ENCODE results near the gene TBCK.

The TBCK gene

DNA sequence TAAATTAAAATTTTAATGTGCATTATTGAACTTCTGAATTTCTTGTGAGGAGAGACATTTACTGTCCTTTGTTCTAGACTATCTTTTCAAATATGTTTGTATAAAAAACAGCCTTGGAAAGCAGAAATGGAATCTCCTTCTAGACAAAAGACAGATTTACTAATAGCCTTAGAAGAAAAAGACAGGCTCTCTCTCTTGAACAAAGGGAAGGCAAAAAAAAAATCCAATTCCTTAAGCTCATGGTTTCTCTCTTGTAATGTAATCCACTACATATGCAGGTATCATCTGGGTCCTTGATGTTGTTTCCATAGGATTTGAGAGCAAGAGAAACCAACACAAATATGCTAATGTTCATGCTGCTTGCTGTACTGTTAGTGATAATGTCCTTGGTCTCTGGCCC lies 106.0 kb downstream of the TBCK start:
- TF ChIP-seq REST (IDR thresholded peaks at IDR 0.05; ENCODE audit: insufficient read depth in 1 of 2, low read depth in 2 of 2, low read length in 2 of 2) (no peak), FOXP2 (optimal IDR thresholded peaks at IDR 0.05; ENCODE audit: borderline replicate concordance, extremely low read depth, extremely low read length, insufficient read depth) (no peak), SIN3A (IDR thresholded peaks at IDR 0.05; ENCODE audit: borderline replicate concordance, insufficient read depth, low read length) (no peak)

DNA sequence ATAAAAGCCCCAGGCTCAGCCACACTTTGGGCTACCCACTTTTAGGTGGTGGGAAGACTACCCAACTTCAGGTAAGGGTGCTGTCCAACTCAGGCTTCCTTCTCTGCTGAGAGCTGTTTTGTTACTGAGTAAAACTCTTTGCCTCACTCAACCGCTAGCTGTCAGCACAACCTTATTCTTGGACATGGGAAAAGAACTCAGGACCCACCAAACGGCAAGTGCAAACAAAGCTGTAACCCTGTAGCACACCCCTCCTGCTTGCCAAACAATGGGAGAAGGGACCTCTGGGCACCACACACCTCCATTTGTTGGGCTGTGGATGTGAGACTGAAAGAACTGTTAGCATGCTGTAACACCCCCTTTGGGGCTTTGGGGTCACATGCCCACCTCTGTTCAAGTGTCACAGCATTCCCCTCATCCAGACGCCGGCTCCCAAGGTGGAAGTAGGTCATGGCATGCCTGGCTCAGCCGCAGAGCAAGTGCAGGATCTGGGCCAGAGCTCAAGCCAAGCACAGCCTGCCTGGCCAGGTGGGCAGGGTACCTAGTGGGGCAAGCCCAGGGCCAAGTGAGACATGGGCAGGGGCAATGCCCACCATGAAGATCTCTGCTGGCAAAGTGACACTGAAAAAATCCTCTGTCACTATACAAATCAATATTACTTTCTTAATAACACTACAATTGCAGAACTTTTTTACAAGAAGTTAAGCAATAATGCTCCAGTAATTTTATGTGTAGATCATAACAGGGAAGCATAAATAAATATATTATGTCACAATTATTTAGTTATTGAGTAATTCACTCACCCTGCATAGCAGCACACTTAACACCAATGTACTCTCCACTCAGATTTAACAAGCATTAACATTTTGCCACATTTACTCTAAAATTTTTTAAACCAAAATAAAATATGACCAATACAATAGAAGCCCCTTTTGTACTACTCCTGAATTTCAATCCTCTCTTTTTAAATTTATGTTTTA lies 107.2 kb downstream of the TBCK start:
- no peak for TF ChIP-seq POLR2AphosphoS5 (IDR thresholded peaks at IDR 0.05; ENCODE audit: low read depth, low read length)
- no peak for TF ChIP-seq REST (IDR thresholded peaks at IDR 0.05; ENCODE audit: insufficient read depth in 1 of 2, low read depth in 2 of 2, low read length in 2 of 2)
- TF ChIP-seq SIN3A (IDR thresholded peaks at IDR 0.05; ENCODE audit: borderline replicate concordance, insufficient read depth, low read length) = no peak
- TF ChIP-seq TAF1 (IDR thresholded peaks at IDR 0.05; ENCODE audit: borderline replicate concordance, insufficient read depth, low read length) = no peak
- no peak for TF ChIP-seq FOXP2 (optimal IDR thresholded peaks at IDR 0.05; ENCODE audit: borderline replicate concordance, extremely low read depth, extremely low read length, insufficient read depth)

GRCh38 chr4:106201373-106201772 lies 114.6 kb downstream of the TBCK start:
- TF ChIP-seq TAF1 (IDR thresholded peaks at IDR 0.05; ENCODE audit: borderline replicate concordance, insufficient read depth, low read length) = no peak
- TF ChIP-seq POLR2AphosphoS5 (IDR thresholded peaks at IDR 0.05; ENCODE audit: low read depth, low read length) = no peak
- no peak for TF ChIP-seq SIN3A (IDR thresholded peaks at IDR 0.05; ENCODE audit: borderline replicate concordance, insufficient read depth, low read length)
- TF ChIP-seq REST (IDR thresholded peaks at IDR 0.05; ENCODE audit: insufficient read depth in 1 of 2, low read depth in 2 of 2, low read length in 2 of 2) = no peak
- no peak for TF ChIP-seq FOXP2 (optimal IDR thresholded peaks at IDR 0.05; ENCODE audit: borderline replicate concordance, extremely low read depth, extremely low read length, insufficient read depth)

- TF ChIP-seq REST (IDR thresholded peaks at IDR 0.05; ENCODE audit: insufficient read depth in 1 of 2, low read depth in 2 of 2, low read length in 2 of 2) (no peak), SIN3A (IDR thresholded peaks at IDR 0.05; ENCODE audit: borderline replicate concordance, insufficient read depth, low read length) (no peak)
Observed at GRCh38 chr4:106195435-106195950, 120.5 kb downstream of the TBCK start.
